GM19099 (cell line): ENCODE measurements around the gene STK11IP.
A peak's percentile ranks its signal among the peaks of the same experiment; 100 is the strongest.

Experiments
- POLR2A ChIP-seq: IDR thresholded peaks from 3 replicates; pipeline ENCODE4 v1.6.1; 2011; ENCODE audit warnings: low read depth; ENCODE audit not compliant: insufficient read length; ENCODE audit errors: extremely low read depth

The STK11IP gene

DNA sequence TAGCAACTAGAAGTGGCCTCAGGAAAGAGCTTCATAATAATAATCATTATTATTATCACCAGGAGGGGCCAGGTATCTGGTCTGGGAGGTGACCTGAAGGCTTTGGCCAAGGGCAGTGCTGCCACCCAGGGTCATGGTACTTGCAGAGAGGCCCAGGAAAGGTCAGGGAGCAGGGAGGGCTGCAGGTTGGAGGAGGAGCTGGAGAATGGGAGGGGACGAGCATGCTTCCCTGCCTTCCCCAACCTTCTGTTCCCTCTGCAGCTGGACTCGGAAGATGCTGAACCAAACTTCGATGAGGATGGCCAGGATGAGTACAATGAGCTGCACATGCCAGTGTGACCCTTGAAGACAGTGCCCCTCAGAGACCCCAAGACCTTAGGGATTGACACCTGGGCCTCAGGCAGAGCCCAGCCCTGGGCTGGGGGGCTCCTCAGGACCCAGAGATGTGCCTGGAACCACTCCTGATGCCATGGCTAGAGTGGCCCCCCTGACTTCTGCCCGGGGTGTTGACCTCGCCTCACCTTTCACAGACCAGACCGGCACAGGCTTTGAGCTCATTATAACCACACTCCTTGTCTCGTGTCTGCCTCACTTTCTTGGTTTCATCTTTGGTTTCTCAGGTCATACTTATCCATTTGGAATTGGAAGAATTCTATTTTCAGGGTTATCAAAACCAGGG, 43.9 kb downstream of the STK11IP start:
- no peak for TF ChIP-seq POLR2A

DNA sequence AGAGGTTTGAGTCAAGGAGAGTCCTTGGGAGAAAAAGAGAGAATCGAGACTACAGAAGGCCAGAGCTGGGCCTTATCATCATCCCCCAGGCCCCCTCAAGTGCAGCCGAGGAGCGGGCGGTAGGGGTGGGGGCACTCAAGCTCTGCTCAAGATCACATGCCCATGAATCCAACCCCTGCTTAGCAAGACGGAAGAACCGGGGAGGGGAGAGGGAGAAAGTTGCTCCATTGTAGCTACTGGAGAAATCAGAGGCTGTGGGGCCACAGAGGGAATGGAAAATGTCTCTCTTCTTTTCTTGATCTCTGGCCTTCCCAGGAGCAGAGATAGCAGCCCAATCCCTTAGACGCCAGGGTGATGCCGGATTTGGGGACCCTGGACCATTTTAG, 44.4 kb downstream of the STK11IP start:
- TF ChIP-seq POLR2A, result no peak

DNA sequence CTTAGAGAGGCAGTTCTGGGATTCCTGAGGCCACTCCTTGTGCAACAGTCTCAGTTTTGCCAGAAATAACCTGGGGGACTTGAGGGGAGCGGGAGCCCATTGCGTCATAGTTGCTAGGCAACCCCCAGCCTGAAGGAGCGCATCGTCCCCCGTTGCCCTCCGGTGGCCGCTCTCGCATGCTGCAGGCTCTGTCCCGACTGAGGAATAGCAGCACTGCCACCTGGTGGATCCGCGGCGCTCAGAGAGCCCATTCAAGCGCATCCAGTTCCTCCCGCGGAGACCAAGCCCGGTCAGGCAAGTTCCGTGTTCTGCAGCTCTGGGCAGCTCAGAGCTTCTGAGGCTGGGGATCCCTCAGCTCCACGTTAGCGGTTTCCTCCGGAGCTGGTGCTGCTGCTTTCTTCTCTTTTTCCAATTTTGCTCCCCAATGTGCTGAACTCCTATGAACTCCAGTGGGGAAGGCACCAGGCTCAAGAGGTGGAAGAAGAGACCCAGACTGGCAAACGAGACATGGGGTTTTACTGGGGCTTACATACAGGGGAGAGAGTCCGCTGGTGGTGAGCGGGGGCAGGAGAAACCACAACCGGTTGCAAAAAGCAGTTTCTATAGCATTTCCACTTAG, 44.9 kb downstream of the STK11IP start:
- TF ChIP-seq POLR2A, result peak; percentile 44

DNA sequence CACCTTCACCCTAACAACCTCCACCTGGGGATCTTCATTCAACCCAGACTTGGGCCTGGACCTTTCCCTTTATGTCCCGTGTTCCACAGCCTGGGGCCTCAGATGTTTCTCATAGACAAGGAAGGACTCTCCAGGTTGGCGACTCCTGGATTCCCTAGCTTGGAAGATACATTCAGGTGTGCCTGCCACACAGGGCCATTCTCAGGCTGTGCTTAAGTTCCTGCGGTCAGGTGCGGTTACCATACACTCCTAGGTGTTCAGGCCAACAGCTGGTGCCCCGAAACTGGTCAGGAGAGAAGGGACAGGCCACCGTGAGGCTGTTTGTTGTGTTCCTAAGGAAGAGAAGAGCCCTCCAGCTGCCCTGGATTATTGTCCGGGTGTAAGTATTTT, 45.4 kb downstream of the STK11IP start:
- TF ChIP-seq POLR2A, result no peak

DNA sequence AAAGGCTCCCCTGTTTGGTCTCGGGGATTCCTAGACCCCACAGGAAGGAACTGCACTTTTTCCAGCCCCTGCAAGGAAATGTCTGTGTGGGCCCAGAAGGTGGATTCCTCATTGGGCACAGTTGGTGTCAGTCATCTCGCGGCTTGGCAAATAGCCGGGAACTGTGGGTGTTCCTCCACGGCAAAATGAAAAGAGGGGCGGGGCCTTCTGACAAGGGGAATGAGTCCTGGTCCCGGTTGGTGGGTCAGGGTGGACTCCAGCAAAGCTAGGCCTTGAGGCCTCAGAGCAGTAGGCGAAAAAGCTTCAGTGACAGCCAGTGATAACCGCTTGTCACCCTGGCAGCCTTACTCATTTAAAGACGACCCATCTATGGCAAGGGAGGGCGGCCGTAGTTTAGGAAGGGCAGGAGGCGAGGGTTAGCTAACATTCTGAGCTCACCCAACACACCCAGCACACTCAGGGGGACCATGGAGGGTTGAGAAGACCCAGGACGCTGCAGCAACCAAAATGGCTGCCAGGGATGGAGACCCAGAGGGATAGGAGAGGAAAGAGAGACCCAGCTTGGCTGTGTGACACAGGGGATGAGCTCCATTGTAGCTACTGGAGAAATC, 46.2 kb downstream of the STK11IP start:
- TF ChIP-seq POLR2A, result no peak

DNA sequence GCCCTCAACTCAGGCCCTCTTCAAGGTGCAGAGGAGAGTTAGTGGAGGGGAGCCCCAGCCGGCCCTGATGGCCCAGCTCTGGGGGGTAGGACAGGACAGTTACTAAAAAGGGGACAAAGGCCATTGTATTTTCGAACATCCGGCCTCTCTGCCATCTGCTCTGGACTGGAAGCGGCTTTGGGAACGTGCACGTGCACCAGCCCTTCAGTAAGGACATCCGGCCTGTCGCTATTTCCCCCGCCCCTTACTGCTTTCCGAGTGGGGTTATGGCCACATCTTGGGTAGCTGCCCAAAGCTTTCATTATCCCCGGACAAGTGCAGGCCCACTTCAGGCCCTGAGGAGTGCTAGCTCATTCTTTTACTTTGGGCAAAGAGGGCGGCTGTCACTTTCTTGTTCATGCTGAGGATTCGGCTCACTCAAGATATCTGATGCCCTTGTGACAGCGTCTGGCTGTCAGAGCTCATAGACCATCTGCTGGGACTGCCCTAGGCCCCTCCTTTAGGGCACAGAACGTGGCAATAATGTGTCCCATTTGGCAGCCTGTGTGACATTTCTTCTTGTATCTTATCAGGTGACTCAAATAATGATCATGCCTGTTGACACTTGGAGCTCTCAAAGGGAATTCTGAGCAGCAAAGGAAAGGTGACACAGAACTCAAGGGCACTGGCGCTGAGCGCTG, 47.3 kb downstream of the STK11IP start:
- TF ChIP-seq POLR2A, result no peak

DNA sequence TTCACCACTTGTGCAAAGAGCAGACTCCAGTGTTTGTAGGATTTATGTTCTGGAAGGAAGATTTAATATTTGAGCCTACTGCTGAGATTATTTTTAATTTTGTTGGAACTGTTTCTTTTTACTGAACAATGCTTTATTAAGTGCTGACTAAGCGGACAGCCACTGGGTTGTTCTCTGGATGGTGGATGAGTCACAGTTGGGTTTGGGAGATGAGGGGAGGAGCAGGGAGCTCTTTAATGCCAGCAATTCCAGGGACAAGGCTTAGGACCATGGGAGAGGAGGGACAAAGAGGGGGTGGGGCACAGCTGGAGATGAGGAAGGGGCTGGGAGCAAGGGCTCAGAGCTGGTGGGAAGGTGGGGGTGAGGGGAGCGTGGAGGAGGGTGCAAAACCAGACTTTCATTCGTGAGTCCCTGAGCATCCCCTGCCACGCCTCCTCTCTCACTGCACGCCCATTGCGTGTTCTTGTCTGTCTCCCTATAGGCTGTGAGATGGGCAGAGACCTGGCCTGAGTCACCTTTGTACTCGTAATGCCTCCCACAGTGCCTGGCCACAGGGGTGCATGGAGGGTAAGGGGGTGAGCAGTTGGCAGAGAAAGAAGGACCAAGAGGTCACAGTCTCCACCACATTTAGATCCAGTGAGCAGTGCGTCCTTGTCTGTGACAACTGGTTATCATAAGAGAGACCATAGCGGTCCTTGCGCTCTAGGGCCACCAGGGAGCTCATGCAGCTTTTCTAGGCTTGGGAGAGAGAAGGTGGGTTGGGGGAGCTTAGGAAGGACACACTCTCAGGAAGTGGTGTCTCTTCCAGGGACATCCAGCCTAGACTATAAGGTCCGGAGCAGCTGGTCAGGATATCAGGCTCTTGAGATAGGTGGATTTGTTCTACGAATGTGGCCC, 48.2 kb downstream of the STK11IP start:
- TF ChIP-seq POLR2A, result no peak

DNA sequence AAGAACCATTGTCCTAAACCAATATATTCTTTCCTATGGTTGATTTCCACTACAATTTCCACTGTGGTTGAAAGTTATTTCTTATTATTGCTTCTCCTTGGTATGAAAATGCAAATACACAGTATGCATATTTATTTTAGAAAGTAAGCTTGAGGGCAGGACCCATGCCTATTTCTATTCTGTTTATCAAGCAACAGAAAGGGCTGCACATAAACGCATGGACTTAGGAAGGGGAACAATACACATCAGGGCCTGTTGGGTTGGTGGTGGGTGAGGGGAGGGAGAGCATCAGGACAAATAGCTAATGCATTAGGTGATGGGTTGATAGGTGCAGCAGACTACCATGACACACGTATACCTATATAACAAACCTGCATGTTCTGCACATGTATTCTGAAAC, 50.5 kb downstream of the STK11IP start:
- TF ChIP-seq POLR2A, result no peak

DNA sequence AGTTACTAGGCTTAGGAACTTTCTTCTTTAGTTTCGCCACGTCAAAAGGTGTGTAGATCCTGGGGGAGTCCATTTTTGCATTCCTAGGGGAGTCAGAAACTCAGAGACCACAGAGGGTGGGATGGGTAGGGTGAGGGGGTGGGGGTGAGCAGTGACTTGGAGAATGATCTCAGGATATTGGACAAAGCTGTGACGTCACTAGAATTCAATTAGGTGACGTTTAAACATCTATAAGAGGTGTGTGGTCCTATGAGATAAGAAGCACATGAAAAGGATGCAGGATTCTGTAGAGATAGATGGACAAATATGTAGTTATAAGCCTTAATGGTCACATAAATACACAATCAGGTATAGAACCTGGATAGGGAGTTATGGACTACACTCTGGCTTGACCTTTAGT, 51.3 kb downstream of the STK11IP start:
- TF ChIP-seq POLR2A, result no peak

DNA sequence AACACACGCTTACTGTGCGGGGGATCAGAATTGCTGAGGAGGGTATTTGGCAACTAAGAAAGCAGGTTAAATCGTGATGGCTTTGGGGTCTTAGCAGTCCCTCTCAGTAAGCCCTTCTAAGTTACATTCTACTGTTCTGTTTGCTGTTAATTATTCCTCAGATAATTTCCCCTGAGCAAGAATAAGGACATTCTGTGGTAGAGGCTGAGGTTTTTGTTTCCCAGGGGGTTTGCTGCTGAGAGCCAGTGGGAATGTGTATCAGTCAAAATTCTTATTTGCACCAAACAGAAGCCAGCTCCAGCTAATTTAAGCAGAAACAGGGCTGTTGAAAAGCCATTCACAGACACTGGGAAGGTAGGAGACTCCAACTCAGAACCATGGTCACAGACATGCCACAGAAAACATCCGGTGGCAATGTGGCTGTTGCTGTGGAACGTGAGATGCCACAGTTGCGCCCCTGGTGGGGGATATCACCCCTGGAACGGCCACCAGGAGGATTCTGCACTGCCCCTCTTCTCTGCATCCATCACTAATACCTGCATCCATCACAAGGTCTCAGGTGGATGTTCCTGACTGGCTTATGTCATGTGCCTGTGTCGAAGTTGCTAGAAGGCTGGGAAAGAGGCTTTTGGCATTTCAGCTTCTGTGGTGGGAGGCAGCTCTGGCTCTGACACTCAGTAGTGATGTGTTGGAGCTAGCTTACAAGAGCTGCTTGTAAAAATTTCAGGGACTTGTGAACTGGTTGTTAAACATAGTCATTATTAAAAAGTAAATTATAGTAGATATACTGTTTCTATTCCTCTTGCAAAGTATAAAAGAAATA, 53.0 kb downstream of the STK11IP start:
- no peak for TF ChIP-seq POLR2A

DNA sequence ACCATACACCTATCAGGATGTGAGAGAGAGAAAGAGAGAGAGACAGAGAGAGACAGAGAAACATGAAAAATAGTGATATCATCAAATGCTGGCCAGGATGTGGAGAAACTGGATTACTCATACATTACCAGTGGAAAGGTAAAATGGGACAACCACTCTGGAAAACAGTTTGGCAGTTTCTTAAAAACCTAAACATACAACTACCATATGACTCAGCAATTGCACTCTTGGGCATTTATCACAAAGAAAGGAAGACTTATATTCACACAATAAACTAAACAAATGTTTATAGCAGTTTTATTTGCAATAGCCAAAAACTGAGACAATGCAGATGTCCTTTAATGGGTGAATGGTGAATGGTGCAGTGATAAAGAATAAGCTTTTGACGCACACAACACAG, 58.9 kb downstream of the STK11IP start:
- no peak for TF ChIP-seq POLR2A

DNA sequence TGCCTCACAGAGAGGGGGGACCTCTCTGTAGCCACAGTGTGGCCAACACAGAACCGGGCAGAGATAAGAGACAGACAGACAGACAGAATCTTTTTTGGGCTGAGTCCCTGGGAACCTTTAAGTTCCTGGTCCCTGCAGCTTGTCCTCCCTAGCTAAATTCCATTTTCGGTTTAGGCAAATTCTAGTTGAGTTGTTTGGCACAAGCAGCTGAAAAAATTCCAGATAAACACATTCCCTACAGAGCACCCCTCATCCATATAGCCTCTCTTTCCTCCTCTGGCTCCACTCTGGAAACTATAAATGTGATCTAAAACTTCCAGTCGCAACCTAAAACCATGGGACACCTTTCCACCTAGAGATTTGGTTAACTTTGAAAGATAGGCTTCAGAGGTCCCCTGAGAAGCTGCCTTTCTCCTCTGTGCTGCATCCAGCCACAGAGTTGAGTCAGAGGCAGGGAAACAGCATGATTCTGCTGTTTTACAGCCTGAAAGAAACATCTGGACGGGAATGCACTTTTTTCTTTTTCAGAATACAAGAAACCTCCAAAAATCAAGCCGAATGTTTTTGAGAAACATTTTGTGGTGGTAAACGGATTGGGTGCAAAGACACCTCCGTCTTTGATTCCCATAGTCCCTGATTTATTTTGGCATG, 60.7 kb downstream of the STK11IP start:
- no peak for TF ChIP-seq POLR2A

DNA sequence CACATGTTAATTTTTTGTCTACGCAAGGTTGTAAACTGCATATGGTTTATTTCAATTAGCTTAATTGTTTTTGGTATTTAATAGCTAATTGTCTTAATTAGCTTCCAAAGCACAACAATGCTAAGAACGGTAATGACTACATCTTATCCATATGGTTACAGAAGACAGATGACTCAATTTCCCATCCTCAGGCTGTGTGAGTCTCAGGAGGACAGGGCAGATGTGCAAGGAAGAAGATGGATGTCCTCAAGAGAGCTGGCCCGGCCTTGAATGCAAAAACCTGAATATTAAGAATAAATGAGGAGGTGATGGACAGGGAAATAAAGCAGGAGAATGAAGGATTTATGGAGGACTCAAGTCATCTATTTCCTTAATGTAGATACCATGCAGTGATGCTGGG, 61.2 kb downstream of the STK11IP start:
- no peak for TF ChIP-seq POLR2A

DNA sequence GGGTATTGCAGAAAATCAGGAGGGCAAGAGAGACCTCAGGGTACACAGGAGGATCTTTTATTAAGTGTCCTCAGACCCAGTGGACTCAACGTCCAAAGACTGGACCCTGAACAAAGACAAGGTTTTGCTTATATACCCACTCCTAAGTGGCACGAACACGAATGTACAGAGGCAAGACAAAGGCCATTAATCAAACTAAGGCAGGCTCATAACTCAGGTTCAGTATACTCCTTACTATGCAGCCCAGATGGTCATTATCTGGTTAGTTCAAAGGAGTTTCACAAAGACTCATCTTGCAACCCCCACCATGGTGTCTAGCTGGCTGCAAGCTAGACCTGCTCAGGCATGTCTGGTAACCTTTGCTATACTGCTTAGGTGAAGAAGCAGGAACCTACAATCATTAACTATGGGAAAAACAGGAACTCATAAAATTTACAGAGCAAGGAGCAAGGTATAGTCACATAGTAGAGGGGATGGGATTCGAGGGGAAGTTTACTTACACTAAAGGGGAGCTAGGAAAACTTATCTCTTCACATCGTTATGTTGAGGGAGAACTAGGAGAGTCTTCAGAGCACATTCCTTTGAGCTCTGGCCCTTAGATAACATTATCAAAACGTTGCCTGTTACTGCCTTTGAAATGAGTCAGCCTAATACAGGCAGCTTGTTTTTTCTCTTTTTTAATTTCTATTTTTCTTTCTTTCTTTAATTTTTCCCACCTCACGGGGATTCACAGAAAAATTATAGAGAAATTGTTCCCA, 63.7 kb downstream of the STK11IP start:
- no peak for TF ChIP-seq POLR2A
